Erythroblast (primary cell): ENCODE measurements around the gene MRPL19.

Experiments
- GATA1 ChIP-seq: IDR thresholded peaks from 2 replicates; pipeline ENCODE4 v1.6.1; 2011; ENCODE audit warnings: low read depth, mild to moderate bottlenecking, control low read depth, low read length, moderate library complexity
- POLR2A ChIP-seq: IDR thresholded peaks from 2 replicates; pipeline ENCODE4 v1.6.1; 2011; ENCODE audit warnings: mild to moderate bottlenecking, low read length

DNA sequence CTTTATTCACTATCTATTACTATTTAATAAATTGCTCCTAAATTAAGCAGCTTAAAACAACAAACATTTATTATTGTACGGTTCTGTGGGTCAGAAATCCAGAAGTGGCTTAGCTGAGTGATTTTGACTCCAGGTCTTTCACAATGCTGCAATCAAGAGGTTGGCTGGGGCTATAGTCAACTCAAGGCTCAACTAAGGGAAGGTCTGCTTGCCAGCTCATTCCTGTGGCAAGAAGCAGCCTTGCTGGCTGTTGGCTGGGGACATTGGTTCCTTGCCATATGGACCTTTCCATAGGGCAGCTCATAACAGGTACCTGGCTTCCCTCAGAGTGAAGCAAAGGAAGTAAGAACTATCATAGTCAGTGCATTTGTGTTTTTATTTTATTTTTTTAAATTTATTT is 5.0 kb upstream of the MRPL19 start:
- no peak for TF ChIP-seq POLR2A
- TF ChIP-seq GATA1, result no peak
